PFSK-1 (cell line): Measurements from ENCODE around the gene COPS8.

Experiments used
- POLR2AphosphoS5 ChIP-seq: IDR thresholded peaks from 2 replicates; pipeline ENCODE4 v1.6.1; 2012; ENCODE audit warnings: low read depth, mild to moderate bottlenecking, control low read depth, low read length, moderate library complexity
- REST ChIP-seq, 2 experiments: IDR thresholded peaks; 2 replicates each; pipeline versions ENCODE4 v1.6.1 to v1.8.0; 2011 to 2012; ENCODE audit warnings: low read depth in 2 of 2, low read length in 2 of 2, control low read depth in 1 of 2, inconsistent platforms in 1 of 2, mild to moderate bottlenecking in 1 of 2, moderate library complexity in 1 of 2; ENCODE audit not compliant: insufficient read depth in 1 of 2
- TAF1 ChIP-seq: IDR thresholded peaks from 2 replicates; pipeline ENCODE4 v1.6.1; 2012; ENCODE audit warnings: low read length, control low read depth, borderline replicate concordance; ENCODE audit not compliant: insufficient read depth

- TF ChIP-seq TAF1, result no peak
- no peak for TF ChIP-seq REST (IDR thresholded peaks at IDR 0.05; ENCODE audit: insufficient read depth in 1 of 2, low read depth in 2 of 2, low read length in 2 of 2)
- TF ChIP-seq POLR2AphosphoS5, result no peak
Measured at GRCh38 chr2:237041231-237041630, 44.5 kb upstream of the COPS8 start.
